ENCODE measurements around the gene KLHL29. TPM values are rescaled to one million over a fixed set of nuclear protein-coding genes. Genes with fewer than 3 reads are reported as not detected.

KLHL29 gene
- total and polyA plus RNA-seq, 2 experiments from 2014 or later, result 1.5 to 6.5 TPM

- no peak for TF ChIP-seq ZNF462 (CRISPR knock-in tag; IDR thresholded peaks at IDR 0.05)
- no peak for TF ChIP-seq POLR2AphosphoS5 (IDR thresholded peaks at IDR 0.05; ENCODE audit: low read depth)
Observed at GRCh38 chr2:23526835-23527790, 142.1 kb downstream of the KLHL29 start (continued).

GRCh38 chr2:23528171-23528570, 143.2 kb downstream of the KLHL29 start:
- Mint-ChIP-seq H3K36me3 (ENCODE audit: low read depth) (no peaks in the 10 kb centered on the region), H3K27ac (no peak overlapping the region)
- H3K4me1 ChIP-seq (ENCODE audit: insufficient read depth), result peaks cover 4% of the 10 kb centered on the region
- TF ChIP-seq ETS1 (IDR thresholded peaks at IDR 0.05) (no peak), STAT1 (IDR thresholded peaks at IDR 0.05; ENCODE audit: unreplicated experiment) (no peak), CREB1 (CRISPR knock-in tag; IDR thresholded peaks at IDR 0.05; ENCODE audit: low read depth) (no peak), ZNF462 (CRISPR knock-in tag; IDR thresholded peaks at IDR 0.05) (no peak)

More at GRCh38 chr2:23528171-23528570, 143.2 kb downstream of the KLHL29 start:
- DNase-seq (ENCODE audit: low spot score) (no peak), ATAC-seq (no peak)
- Histone ChIP-seq H3K9me2 (ENCODE audit: insufficient read depth) (no peaks in the 10 kb centered on the region), H3K79me2 (replicated peaks; ENCODE audit: insufficient read depth) (no peaks in the 10 kb centered on the region), H3K27ac (ENCODE audit: low read depth) (no peak overlapping the region), H3K27me3 (ENCODE audit: insufficient read depth) (no peaks in the 10 kb centered on the region), H2AFZ (no peak overlapping the region), H4K20me1 (replicated peaks; ENCODE audit: insufficient read depth) (no peaks in the 10 kb centered on the region), H3F3A (replicated peaks; ENCODE audit: low read depth) (no peaks in the 10 kb centered on the region), H3K4me2 (no peak overlapping the region), H3K4me3 (no peak overlapping the region), H3K36me3 (ENCODE audit: insufficient read depth) (no peaks in the 10 kb centered on the region)
- H3K4me3 Mint-ChIP-seq, result no peak overlapping the region
- peaks cover 36% of the 10 kb centered on the region for H3K4me1 Mint-ChIP-seq
- no peaks in the 10 kb centered on the region for H3K9me3 Mint-ChIP-seq
- H3K27me3 Mint-ChIP-seq (ENCODE audit: insufficient read depth, low read depth, poor library complexity), result peaks cover 17% of the 10 kb centered on the region
